Muscle layer of colon (tissue), 2 donors: ENCODE measurements around the gene DMD.
"Not testable (repeated sequence)": the region's sequence is repeated elsewhere in the genome, so short reads cannot be mapped to it uniquely, and the experiment has no call there.

Experiments
- H3K27ac ChIP-seq: one replicate; pipeline ENCODE4 v1.7.0; 2013; ENCODE audit warnings: low read depth, mild to moderate bottlenecking, low read length, moderate library complexity
- H3K27me3 ChIP-seq, 2 donors: one replicate each; pipeline ENCODE4 v1.7.0; 2013; ENCODE audit warnings: low read length in 2 of 2, mild to moderate bottlenecking in 2 of 2; ENCODE audit not compliant: insufficient read depth in 2 of 2, control insufficient read depth in 1 of 2
- H3K36me3 ChIP-seq: one replicate; pipeline ENCODE4 v1.7.0; 2013; ENCODE audit warnings: mild to moderate bottlenecking, low read length; ENCODE audit not compliant: insufficient read depth
- H3K4me1 ChIP-seq: one replicate; pipeline ENCODE4 v1.7.0; 2013; ENCODE audit warnings: mild to moderate bottlenecking, low read length; ENCODE audit not compliant: insufficient read depth
- H3K4me3 ChIP-seq, 2 donors: one replicate each; pipeline ENCODE4 v1.7.0; 2013; ENCODE audit warnings: low read length in 2 of 2, low read depth in 1 of 2, mild to moderate bottlenecking in 1 of 2, moderate library complexity in 1 of 2
- H3K9ac ChIP-seq: one replicate; pipeline ENCODE4 v1.7.0; 2013; ENCODE audit warnings: low read length
- H3K9me3 ChIP-seq: one replicate; pipeline ENCODE4 v1.7.0; 2013; ENCODE audit warnings: mild to moderate bottlenecking, low read length
- donor health status: abdominal sarcoma.
- donor health status: Adenocarcinoma of cecum.

Gene DMD

GRCh38 chrX:33095079-33095478, 116.3 kb downstream of the DMD start:
- Histone ChIP-seq H3K4me1 (no peaks in the 10 kb centered on the region), H3K9ac (no peak overlapping the region), H3K36me3 (no peaks in the 10 kb centered on the region), H3K4me3 (no peak overlapping the region), H3K9me3 (no peaks in the 10 kb centered on the region), H3K27ac (no peak overlapping the region), H3K27me3 (no peaks in the 10 kb centered on the region)

DNA sequence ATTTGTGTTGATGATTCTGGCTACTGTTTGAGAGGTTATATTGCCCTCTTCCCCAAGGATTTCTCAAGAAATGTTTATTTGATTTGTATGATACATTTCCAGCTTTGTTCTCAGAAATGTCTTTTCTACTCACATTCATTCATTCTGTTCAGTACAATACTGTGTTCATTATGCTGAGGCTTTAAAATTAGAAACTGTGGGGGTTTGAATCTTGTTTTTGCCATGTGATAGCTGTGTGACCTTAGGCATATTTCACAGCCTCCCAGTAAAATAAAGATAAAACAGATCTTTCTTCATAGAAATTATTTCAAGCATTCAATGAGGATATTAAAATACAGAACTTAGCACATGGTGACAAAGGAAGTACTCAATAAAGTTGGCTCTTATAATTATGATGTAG, 123.9 kb downstream of the DMD start:
- Histone ChIP-seq H3K4me3 (no peak overlapping the region), H3K27ac (no peak overlapping the region), H3K27me3 (no peaks in the 10 kb centered on the region), H3K4me1 (no peaks in the 10 kb centered on the region), H3K9ac (no peak overlapping the region), H3K36me3 (no peaks in the 10 kb centered on the region), H3K9me3 (no peaks in the 10 kb centered on the region)

DNA sequence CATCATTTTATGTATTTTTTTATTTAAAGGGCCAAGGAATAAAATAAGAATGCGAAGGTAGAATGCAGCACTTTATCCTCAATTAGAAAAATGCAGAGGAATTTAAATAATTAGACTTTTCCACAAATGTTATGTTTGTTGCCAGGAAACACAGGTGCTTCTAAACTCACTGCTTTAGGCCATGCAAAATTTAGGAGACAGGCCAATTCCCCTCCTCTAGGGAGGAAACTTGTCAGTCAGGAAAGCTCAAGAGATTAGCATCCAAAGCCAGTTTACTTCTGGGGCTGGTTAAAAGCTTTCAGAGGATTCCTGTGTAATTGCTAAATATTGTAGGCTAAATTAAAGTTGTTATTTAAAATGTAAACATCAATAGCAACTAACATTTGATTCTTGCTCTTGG, 124.5 kb downstream of the DMD start:
- Histone ChIP-seq H3K4me1 (no peaks in the 10 kb centered on the region), H3K27me3 (no peaks in the 10 kb centered on the region), H3K9ac (no peak overlapping the region), H3K4me3 (no peak overlapping the region), H3K36me3 (no peaks in the 10 kb centered on the region), H3K27ac (no peak overlapping the region), H3K9me3 (no peaks in the 10 kb centered on the region)

DNA sequence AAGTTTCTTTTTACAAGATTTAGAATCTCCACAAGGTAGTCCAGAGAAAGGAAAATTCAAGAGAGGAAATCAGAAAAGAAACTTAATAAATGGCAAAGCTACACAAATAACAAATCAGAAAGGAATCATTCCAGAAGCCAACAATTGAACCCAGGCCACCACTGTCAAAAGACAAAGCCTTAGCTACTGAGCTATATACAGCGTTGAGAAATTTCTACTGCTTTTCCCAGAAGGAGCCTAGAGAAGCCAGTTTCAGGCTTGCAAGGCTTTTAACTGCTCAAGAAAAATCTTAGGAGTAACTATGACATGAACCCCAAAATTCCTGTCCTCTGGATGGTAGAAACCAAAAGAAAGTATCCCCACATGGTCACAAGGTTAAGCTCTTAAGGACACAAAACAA, 129.0 kb downstream of the DMD start:
- Histone ChIP-seq H3K4me1 (no peaks in the 10 kb centered on the region), H3K4me3 (no peak overlapping the region), H3K36me3 (no peaks in the 10 kb centered on the region), H3K27me3 (no peaks in the 10 kb centered on the region), H3K9ac (no peak overlapping the region), H3K27ac (no peak overlapping the region), H3K9me3 (no peaks in the 10 kb centered on the region)

- H3K27ac ChIP-seq = no peak overlapping the region
- H3K27me3 ChIP-seq = no peaks in the 10 kb centered on the region
- no peaks in the 10 kb centered on the region for H3K9me3 ChIP-seq
- no peaks in the 10 kb centered on the region for H3K4me1 ChIP-seq
- no peak overlapping the region for H3K4me3 ChIP-seq
- no peak overlapping the region for H3K9ac ChIP-seq
- no peaks in the 10 kb centered on the region for H3K36me3 ChIP-seq
Observed at GRCh38 chrX:33078273-33078672, 133.1 kb downstream of the DMD start.

DNA sequence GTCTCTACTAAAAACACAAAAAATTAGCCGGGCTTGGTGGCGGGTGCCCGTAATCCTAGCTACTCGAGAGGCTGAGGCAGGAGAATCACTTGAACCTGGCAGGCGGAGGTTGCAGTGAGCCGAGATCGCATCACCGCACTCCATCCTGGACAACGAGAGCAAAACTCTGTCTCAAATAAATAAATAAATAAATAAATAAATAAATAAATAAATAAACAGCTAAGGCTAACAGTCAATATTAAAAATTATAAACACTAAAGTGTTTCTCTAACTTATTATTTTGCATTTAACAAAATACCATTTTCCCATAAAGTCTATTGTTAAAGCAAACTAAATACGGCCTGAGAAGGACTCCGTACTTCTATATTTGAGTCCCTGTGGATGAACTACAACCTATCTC, 137.7 kb downstream of the DMD start:
- not testable (repeated sequence) for H3K9me3 ChIP-seq, H3K36me3 ChIP-seq, H3K27me3 ChIP-seq, H3K4me1 ChIP-seq, H3K4me3 ChIP-seq, H3K27ac ChIP-seq, H3K9ac ChIP-seq

- H3K9me3 ChIP-seq = no peaks in the 10 kb centered on the region
- no peak overlapping the region for H3K9ac ChIP-seq
- no peak overlapping the region for H3K27ac ChIP-seq
- peaks cover 3 to 4% of the 10 kb centered on the region in 2 donors for H3K27me3 ChIP-seq
- H3K36me3 ChIP-seq = no peaks in the 10 kb centered on the region
- no peaks in the 10 kb centered on the region for H3K4me1 ChIP-seq
- no peak overlapping the region for H3K4me3 ChIP-seq
Observed at GRCh38 chrX:33065415-33065814, 145.9 kb downstream of the DMD start.

GRCh38 chrX:33062041-33062440, 149.3 kb downstream of the DMD start:
- Histone ChIP-seq H3K36me3 (no peaks in the 10 kb centered on the region), H3K9me3 (no peaks in the 10 kb centered on the region), H3K9ac (no peak overlapping the region), H3K27me3 (peaks cover 3 to 4% of the 10 kb centered on the region in 2 donors), H3K4me3 (no peak overlapping the region), H3K4me1 (no peaks in the 10 kb centered on the region), H3K27ac (no peak overlapping the region)

- Histone ChIP-seq H3K9ac (no peak overlapping the region), H3K4me3 (no peak overlapping the region), H3K27me3 (no peaks in the 10 kb centered on the region), H3K4me1 (no peaks in the 10 kb centered on the region), H3K36me3 (no peaks in the 10 kb centered on the region), H3K27ac (no peak overlapping the region), H3K9me3 (no peaks in the 10 kb centered on the region)
Observed at GRCh38 chrX:33053001-33053400, 158.3 kb downstream of the DMD start.

- no peak overlapping the region for H3K4me3 ChIP-seq
- H3K27ac ChIP-seq = no peak overlapping the region
- H3K27me3 ChIP-seq = no peaks in the 10 kb centered on the region
- no peaks in the 10 kb centered on the region for H3K36me3 ChIP-seq
- no peaks in the 10 kb centered on the region for H3K4me1 ChIP-seq
- H3K9ac ChIP-seq = no peak overlapping the region
- no peaks in the 10 kb centered on the region for H3K9me3 ChIP-seq
Observed at GRCh38 chrX:33045882-33046281, 165.5 kb downstream of the DMD start.

DNA sequence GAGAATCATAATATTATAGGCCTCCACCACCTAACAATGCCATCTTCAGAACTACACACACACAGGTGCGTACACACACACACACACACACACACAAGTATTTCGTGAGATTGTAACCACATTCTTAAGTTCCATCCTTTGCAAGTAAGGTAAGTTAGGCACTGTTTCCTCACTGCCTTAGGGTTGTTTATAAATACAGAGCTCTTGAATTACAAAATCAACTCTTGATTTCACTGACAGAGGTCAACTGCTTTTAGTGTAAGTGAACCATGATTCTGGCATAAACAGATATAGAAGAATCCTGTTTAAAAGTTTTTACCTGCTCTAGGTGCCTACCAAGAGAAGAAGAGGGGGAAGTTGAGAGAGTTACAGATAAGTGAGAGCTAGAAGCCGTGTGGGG, 166.1 kb downstream of the DMD start:
- no peak overlapping the region for H3K9ac ChIP-seq

DNA sequence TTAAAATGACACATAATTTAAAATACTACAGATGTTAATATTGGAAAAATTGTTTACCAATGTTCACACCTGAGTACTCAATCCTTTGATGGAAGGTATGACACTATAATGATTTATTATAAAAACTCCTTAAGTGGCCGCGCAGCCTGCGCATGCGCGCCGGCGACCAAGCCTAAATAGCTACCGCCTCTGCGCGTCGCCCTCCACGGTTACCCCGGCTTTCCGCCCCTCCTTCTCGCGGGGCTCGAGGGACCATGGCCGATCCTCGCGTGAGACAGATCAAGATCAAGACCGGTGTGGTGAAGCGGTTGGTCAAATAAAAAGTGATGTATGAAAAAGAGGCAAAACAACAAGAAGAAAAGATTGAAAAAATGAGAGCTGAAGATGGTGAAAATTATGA, 170.2 kb downstream of the DMD start:
- Histone ChIP-seq H3K36me3 (no peaks in the 10 kb centered on the region), H3K4me3 (no peak overlapping the region), H3K27ac (no peak overlapping the region), H3K4me1 (no peaks in the 10 kb centered on the region), H3K9me3 (no peaks in the 10 kb centered on the region), H3K9ac (no peak overlapping the region), H3K27me3 (no peaks in the 10 kb centered on the region)

More for the DNA sequence above, 166.1 kb downstream of the DMD start:
- Histone ChIP-seq H3K9me3 (no peaks in the 10 kb centered on the region), H3K4me1 (no peaks in the 10 kb centered on the region), H3K27me3 (no peaks in the 10 kb centered on the region), H3K4me3 (no peak overlapping the region), H3K27ac (no peak overlapping the region), H3K36me3 (no peaks in the 10 kb centered on the region)
